Karpas-422 (cell line): Measurements from ENCODE around the gene LPIN1. TPM values are rescaled to one million over a fixed set of nuclear protein-coding genes. Genes with fewer than 3 reads are reported as not detected.

Experiments used
- DNase-seq: peaks from one replicate; pipeline ENCODE4 v3.0.0-alpha.2; 2015
- H2AFZ ChIP-seq: fragments of 200-600 bp; sonication (generic); 2 replicates; pipeline ENCODE4 v1.6.1; 2014; ENCODE audit warnings: antibody characterized with exemption, low read length, mixed read lengths
- H3K27ac ChIP-seq: fragments of 200-600 bp; sonication (generic); 2 replicates; pipeline ENCODE4 v1.5.1; 2014; ENCODE audit warnings: mild to moderate bottlenecking, low read length, moderate library complexity
- H3K27me3 ChIP-seq: fragments of 200-600 bp; sonication (generic); 2 replicates; pipeline ENCODE4 v1.6.1; 2014; ENCODE audit warnings: low read length, mixed read lengths
- H3K36me3 ChIP-seq: fragments of 200-600 bp; sonication (generic); 2 replicates; pipeline ENCODE4 v1.6.1; 2014; ENCODE audit warnings: low read length, mixed read lengths; ENCODE audit not compliant: insufficient read depth
- H3K4me1 ChIP-seq: fragments of 200-600 bp; sonication (generic); 2 replicates; pipeline ENCODE4 v1.6.1; 2014; ENCODE audit warnings: mild to moderate bottlenecking, low read length, mixed read lengths
- H3K4me2 ChIP-seq: fragments of 200-600 bp; sonication (generic); 2 replicates; pipeline ENCODE4 v1.6.1; 2014; ENCODE audit warnings: low read length, low read depth, mild to moderate bottlenecking; ENCODE audit not compliant: poor library complexity, severe bottlenecking
- H3K4me3 ChIP-seq: fragments of 200-600 bp; sonication (generic); 2 replicates; pipeline ENCODE4 v1.5.1; 2014; ENCODE audit warnings: mild to moderate bottlenecking, antibody characterized with exemption, low read length, mixed read lengths
- H3K79me2 ChIP-seq: fragments of 200-600 bp; sonication (generic); 2 replicates; pipeline ENCODE4 v1.6.1; 2014; ENCODE audit warnings: mild to moderate bottlenecking, low read length, mixed read lengths
- H3K9ac ChIP-seq: fragments of 200-600 bp; sonication (generic); 2 replicates; pipeline ENCODE4 v1.6.0; 2014; ENCODE audit warnings: low read length
- H3K9me2 ChIP-seq: fragments of 200-600 bp; sonication (generic), shearing (Covaris generic); replicated peaks from 2 replicates; pipeline ENCODE4 v1.6.0; 2014; ENCODE audit warnings: mild to moderate bottlenecking, low read length, moderate library complexity; ENCODE audit not compliant: insufficient read depth
- H3K9me3 ChIP-seq: fragments of 300-700, 200-600 bp; sonication (generic); 2 replicates; pipeline ENCODE4 v1.6.1; 2014; ENCODE audit warnings: low read length, mixed read lengths
- H4K20me1 ChIP-seq: fragments of 200-600 bp; sonication (generic); 2 replicates; pipeline ENCODE4 v1.6.1; 2014; ENCODE audit warnings: mild to moderate bottlenecking, antibody characterized with exemption, low read length, low read depth; ENCODE audit not compliant: insufficient read depth
- total RNA-seq: library from RNA; depleted of rRNA; stranded (reverse); fragments of >200 nt; shearing (Covaris generic); gene quantifications from 2 replicates; pipeline ENCODE4 v1.2.3, GENCODE V29; 2014; ENCODE audit warnings: low replicate concordance

The LPIN1 gene
- total RNA-seq, 1 experiment from 2014 or later = 4.9 TPM

DNA sequence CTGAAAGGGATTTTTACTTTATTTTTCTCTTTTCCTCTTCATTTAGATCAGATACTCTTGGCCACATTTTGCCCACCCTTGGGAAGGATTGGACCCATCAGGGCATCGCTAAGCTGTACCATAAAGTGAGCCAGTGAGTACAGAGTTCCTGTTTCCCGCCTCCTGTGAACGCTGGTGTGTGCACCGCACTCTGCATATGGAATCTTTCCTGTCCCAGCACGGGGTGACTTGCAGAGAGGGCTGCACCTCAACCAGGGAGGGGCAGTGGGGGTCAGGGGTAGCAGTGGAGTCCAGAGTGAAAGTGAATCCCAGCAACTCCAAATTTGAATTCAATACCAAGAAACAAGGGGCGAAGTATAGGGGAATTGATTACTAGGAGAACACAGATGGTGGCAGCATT is 58.6 kb downstream of the LPIN1 start:
- H3K9me3 ChIP-seq = no peaks in the 10 kb centered on the region
- H2AFZ ChIP-seq = no peak overlapping the region
- H3K4me3 ChIP-seq = no peak overlapping the region
- H3K9ac ChIP-seq = no peak overlapping the region
- DNase-seq = no peak
- H3K79me2 ChIP-seq = no peaks in the 10 kb centered on the region
- no peaks in the 10 kb centered on the region for H3K36me3 ChIP-seq
- H3K27me3 ChIP-seq = no peaks in the 10 kb centered on the region
- H3K27ac ChIP-seq = no peak overlapping the region
- no peaks in the 10 kb centered on the region for H3K4me1 ChIP-seq
- no peaks in the 10 kb centered on the region for H3K9me2 ChIP-seq
- H3K4me2 ChIP-seq = no peak overlapping the region
- H4K20me1 ChIP-seq = no peaks in the 10 kb centered on the region

DNA sequence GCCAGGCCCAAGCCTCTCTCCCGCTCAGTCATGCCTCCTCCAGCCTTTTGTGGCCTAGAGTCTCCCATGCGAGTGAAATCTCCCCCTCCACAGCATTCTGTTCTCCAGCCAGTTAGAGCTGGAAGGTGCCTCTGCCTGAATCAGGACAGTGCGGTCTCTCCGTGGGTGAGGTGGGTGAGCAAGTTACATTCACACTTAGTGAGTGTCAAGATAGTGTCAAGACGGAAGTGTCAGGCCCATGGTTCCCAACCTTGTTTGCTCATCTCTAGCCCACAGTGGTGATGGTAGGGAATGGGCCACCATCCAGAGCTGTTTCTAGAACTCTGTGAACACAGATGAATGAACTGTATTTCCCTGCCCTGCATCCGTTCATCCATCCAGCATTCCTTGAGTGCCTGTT is 59.5 kb downstream of the LPIN1 start:
- no peak overlapping the region for H3K4me2 ChIP-seq
- H2AFZ ChIP-seq = no peak overlapping the region
- H3K9me3 ChIP-seq = no peaks in the 10 kb centered on the region
- no peaks in the 10 kb centered on the region for H3K79me2 ChIP-seq
- no peaks in the 10 kb centered on the region for H3K36me3 ChIP-seq
- H3K4me3 ChIP-seq = no peak overlapping the region
- H3K4me1 ChIP-seq = no peaks in the 10 kb centered on the region
- no peak overlapping the region for H3K9ac ChIP-seq
- no peak overlapping the region for H3K27ac ChIP-seq
- H3K9me2 ChIP-seq = no peaks in the 10 kb centered on the region
- no peaks in the 10 kb centered on the region for H4K20me1 ChIP-seq
- no peaks in the 10 kb centered on the region for H3K27me3 ChIP-seq
- no peak for DNase-seq

DNA sequence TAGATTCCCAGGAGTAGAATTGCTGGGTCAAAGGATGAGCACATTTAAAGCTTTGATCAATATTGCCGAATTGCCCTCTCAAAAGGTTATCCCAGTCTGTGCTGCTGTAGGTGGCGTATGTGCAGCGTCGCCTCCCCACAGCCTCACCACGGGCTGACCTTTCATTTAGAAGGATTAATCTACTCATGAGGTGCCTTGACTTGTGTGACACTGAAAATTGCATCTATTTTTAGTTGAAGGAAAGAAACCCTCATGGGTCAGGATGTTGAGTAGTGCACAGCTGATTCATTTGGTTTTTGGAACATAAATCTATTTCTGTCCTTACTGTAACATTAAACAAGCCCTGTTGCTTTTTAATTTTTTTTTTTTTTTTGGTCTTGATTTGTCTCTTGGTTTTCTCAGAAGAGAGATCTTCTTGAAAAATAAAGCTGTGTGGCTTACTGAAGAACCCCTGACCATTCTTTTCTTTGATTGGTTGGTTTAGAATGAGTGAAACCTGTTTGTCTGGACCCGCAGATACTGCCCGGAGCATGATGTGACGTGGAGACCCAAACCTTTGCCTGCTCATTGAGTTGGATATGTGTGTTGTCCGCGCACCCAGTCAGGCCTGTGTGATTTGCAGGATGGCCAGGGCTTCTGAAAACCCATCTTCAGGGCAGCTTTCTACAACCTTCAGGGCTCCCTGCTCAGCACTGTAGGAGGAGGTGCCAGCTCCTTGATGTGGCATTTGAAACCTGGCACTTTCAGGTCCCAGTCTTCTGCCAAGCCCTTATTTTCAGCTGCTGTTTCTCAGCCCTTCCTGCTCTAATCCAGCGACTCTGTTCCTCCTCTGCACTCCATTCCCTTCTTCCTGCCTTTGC is 61.0 kb downstream of the LPIN1 start:
- H4K20me1 ChIP-seq = no peaks in the 10 kb centered on the region
- H3K27ac ChIP-seq = no peak overlapping the region
- no peaks in the 10 kb centered on the region for H3K79me2 ChIP-seq
- H3K27me3 ChIP-seq = no peaks in the 10 kb centered on the region
- H2AFZ ChIP-seq = no peak overlapping the region
- H3K36me3 ChIP-seq = no peaks in the 10 kb centered on the region
- no peaks in the 10 kb centered on the region for H3K4me1 ChIP-seq
- no peak for DNase-seq
- H3K9me2 ChIP-seq = no peaks in the 10 kb centered on the region
- no peaks in the 10 kb centered on the region for H3K9me3 ChIP-seq
- no peak overlapping the region for H3K4me2 ChIP-seq
- no peak overlapping the region for H3K9ac ChIP-seq
- H3K4me3 ChIP-seq = no peak overlapping the region

DNA sequence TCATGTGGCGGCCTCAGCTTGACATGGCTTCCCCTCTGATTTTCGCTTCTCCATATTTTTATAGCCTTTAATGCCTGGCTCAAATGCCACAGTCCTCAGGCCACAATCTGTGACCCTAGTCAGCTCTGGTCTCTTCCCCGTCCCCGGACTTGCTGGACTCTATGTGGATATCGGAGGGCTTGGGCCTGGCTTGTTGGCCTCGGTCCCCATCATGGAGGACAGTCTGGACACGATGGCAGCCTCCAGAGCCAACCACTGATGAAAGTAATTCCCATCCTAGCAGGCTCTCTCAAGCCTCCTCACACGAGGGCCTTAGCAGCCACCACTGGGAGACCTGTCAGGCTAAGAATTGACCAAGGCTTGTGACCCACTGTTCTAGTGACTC is 61.6 kb downstream of the LPIN1 start:
- H3K27me3 ChIP-seq = no peaks in the 10 kb centered on the region
- no peaks in the 10 kb centered on the region for H3K79me2 ChIP-seq
- H3K9ac ChIP-seq = no peak overlapping the region
- H3K9me2 ChIP-seq = no peaks in the 10 kb centered on the region
- H4K20me1 ChIP-seq = no peaks in the 10 kb centered on the region
- H3K4me1 ChIP-seq = no peaks in the 10 kb centered on the region
- DNase-seq = no peak
- H3K4me3 ChIP-seq = no peak overlapping the region
- H3K9me3 ChIP-seq = no peaks in the 10 kb centered on the region
- no peak overlapping the region for H2AFZ ChIP-seq
- H3K4me2 ChIP-seq = no peak overlapping the region
- no peak overlapping the region for H3K27ac ChIP-seq
- H3K36me3 ChIP-seq = no peaks in the 10 kb centered on the region

DNA sequence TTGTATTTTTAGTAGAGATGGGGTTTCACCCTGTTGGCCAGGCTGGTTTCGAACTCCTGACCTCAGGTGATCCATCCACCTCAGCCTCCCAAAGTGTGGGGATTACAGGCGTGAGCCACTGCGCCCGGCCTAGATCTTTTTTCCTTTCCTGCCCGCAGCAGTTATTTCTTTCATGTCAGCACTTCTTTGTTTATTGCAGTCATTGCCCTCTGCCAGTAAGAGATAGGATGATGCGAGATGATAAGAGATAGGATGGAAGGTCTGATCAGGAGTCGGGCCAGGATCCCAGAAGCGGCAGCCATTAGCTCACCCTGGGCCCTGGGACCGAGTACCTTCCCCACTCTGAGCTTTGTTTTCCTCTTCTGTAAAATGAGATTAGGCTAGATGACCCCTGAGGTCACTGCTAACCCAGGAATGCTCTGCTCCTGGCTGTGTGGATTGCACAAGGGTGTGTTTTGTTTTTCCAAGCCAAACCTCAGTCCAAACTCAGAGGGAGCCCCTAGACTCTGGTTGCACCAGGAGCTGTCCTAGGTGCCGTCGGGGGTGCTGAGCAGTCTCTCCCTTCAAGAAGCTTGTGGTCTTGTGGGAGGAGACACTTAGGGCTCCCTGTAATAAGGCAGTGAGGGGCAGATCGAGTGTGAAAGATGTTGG is 63.3 kb downstream of the LPIN1 start:
- Histone ChIP-seq H3K27ac (no peak overlapping the region), H3K36me3 (no peaks in the 10 kb centered on the region), H4K20me1 (no peaks in the 10 kb centered on the region), H3K79me2 (no peaks in the 10 kb centered on the region), H3K4me1 (no peaks in the 10 kb centered on the region), H3K27me3 (no peaks in the 10 kb centered on the region), H3K9me2 (no peaks in the 10 kb centered on the region), H3K4me2 (no peak overlapping the region), H2AFZ (no peak overlapping the region), H3K9me3 (no peaks in the 10 kb centered on the region), H3K9ac (no peak overlapping the region), H3K4me3 (no peak overlapping the region)
- DNase-seq = no peak

DNA sequence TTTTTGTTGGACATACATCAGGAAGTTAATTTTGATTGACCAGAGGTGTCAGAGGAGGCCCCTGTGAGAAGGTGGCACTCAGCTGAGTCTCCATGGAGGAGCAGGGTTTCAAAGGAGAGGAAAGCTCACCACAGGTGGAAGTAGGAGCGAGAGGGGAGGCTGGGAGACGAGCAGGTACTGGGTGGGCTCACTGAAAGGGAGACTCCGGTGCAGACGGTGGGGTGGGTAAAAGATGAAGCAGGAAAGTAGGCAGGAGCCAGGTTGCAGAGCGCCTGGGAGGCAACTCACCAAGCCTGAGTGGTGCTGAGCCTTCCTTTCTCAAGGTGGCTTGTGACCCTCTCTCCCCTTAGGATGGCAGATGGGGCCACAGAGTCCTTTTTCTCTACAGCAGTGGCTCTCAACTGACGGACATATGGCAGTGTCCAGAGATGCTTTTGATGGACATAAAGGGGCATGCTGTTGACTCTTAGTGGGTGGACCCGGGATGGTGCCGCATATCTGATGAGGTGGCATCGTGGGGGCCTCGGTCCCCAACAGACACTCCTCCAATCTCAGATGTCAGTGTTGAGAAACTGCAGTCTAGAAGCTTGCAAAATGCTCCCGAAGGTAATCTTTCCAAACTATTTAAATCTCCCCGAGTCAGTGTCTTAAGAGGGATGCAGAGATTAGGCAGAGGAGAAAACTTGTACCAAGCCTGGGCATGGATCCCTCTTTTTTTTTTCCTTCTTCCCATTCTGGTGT is 64.0 kb downstream of the LPIN1 start:
- H4K20me1 ChIP-seq = no peaks in the 10 kb centered on the region
- no peaks in the 10 kb centered on the region for H3K9me2 ChIP-seq
- no peaks in the 10 kb centered on the region for H3K27me3 ChIP-seq
- H3K4me3 ChIP-seq = no peak overlapping the region
- no peaks in the 10 kb centered on the region for H3K9me3 ChIP-seq
- no peak overlapping the region for H2AFZ ChIP-seq
- no peaks in the 10 kb centered on the region for H3K36me3 ChIP-seq
- H3K9ac ChIP-seq = no peak overlapping the region
- no peaks in the 10 kb centered on the region for H3K79me2 ChIP-seq
- H3K4me2 ChIP-seq = no peak overlapping the region
- no peak for DNase-seq
- no peaks in the 10 kb centered on the region for H3K4me1 ChIP-seq
- no peak overlapping the region for H3K27ac ChIP-seq

DNA sequence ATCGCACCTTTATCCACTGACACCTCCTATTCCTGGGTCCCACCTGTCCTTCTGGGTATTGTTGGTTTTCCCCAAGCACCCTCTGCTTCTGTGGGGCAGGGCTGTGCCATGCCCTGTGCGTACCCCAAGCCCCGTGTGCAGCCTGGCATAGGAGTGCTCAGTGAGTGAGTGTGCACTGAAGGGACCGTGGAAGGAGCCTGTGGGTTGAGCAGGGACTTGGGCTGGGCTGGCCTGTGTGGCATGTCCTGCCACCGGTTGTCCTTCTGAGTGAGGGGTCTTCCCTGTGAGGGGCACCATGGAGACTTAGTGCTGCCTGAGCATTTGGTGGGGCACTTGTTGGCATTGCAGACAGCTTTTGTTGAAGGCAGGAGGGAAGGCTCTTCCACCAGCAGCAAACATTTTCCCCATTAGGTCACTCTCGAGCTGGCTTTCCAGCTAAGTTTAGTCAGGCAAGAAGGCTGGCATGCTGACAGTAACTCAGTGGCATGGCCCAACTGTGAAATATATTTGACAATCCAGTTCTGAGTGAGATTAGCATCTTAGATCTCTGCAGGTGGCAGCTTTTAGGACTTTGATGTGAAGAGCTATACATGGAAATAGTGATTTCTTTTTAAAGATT is 64.7 kb downstream of the LPIN1 start:
- Histone ChIP-seq H3K4me1 (no peaks in the 10 kb centered on the region), H3K36me3 (no peaks in the 10 kb centered on the region), H3K27me3 (no peaks in the 10 kb centered on the region), H3K9me3 (no peaks in the 10 kb centered on the region), H3K9me2 (no peaks in the 10 kb centered on the region), H3K4me2 (no peak overlapping the region), H4K20me1 (no peaks in the 10 kb centered on the region), H2AFZ (no peak overlapping the region), H3K4me3 (no peak overlapping the region), H3K27ac (no peak overlapping the region), H3K9ac (no peak overlapping the region), H3K79me2 (no peaks in the 10 kb centered on the region)
- DNase-seq = no peak
